ENCODE data around the gene CPLX1. TPM values are rescaled to one million over a fixed set of nuclear protein-coding genes. Genes with fewer than 3 reads are reported as not detected.
"Not testable (repeated sequence)": the region's sequence is repeated elsewhere in the genome, so short reads cannot be mapped to it uniquely, and the experiment has no call there.

Gene CPLX1
- total RNA-seq, 2 experiments from 2014 or later: 0.28 to 0.50 TPM

DNA sequence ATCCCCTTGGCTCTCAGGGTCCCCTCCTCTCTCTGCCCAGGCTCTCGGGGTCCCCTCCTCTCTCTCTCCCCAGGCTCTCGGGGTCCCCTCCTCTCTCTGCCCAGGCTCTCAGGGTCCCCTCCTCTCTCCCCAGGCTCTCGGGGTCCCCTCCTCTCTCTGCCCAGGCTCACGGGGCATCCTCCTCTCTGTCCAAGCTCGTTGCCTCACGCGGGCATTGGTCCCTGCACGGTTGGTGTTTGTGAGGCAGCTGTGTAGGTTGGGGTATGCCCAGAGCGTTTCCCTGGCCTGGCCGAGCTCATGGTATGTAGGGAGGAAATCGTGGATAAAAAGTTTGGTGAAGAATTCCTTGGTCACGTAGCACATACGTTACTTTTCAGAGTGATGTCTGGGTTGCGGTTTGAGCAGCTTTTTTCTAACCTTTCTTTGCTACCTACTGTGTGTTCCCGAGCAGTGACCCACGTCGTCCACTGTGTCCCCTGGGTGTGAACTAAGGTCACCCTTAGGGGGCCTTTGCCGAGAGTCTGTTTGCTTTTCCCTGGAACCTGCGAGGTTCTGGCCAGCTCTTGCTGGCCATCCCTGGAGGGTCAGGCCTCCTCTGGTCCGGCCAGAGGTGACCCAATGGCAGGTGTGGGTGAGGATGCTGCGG lies 83.7 kb downstream of the CPLX1 start:
- Mint-ChIP-seq H3K4me3 (no peak overlapping the region), H3K27me3 (no peaks in the 10 kb centered on the region), H3K27ac (no peak overlapping the region), H3K4me1 (no peaks in the 10 kb centered on the region), H3K9me3 (ENCODE audit: low read depth) (no peaks in the 10 kb centered on the region), H3K36me3 (ENCODE audit: low read depth) (peaks cover 2% of the 10 kb centered on the region)
- POLR2A ChIA-PET: no interaction called here
- CTCF ChIA-PET: interaction anchor here (0.6 to 2.0 kb wide), 18 partner anchors 11 to 389 kb away, joined by 3 to 11 read pairs (median 4); partner anchors contain the start of genes GAK and TMEM175
- intact Hi-C loops (cut with DNase I, micrococcal nuclease): loop anchor here (2.0 to 5.0 kb wide), 6 partner anchors 135 to 267 kb away; partner anchors contain the start of gene IDUA (in 2 of the 2)
- DNase-seq: no peak
- peak; percentile 35 for ATAC-seq

DNA sequence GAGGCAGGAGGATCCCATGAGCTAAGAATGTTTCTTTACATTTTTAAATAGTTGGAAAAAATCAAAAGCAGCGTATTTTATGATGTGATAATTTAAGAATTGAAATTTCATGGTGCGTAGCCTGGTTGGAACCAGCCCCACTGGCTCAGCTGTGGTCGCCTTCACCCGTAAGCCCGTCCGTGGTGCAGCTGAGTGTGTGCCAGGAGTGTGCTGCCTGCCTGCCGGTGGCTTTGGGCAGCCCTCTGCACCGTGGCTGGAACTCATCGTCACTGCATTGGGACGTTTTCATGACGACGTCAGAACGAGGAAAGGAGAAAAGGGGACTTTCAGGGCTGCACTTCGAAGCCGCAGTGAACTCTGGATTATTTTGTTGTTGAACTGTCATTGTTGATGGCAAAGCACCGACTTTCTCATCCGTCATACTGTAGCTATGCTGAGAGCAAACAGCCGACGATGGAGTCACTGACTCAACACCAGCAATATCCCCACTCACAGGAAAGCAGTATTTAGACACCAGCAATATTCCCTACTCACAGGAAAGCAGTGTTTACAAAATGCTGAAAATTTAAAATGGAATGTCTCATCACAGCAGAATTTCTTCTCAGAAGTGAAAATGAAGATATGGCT lies 85.2 kb downstream of the CPLX1 start:
- Mint-ChIP-seq H3K4me1 (no peaks in the 10 kb centered on the region), H3K36me3 (ENCODE audit: low read depth) (peaks cover 2% of the 10 kb centered on the region), H3K27me3 (no peaks in the 10 kb centered on the region), H3K9me3 (ENCODE audit: low read depth) (no peaks in the 10 kb centered on the region), H3K4me3 (no peak overlapping the region), H3K27ac (no peak overlapping the region)
- ATAC-seq: no peak
- ChIA-PET CTCF (interaction anchor here (1.1 to 1.9 kb wide), 4 partner anchors 12 to 191 kb away, joined by 3 to 5 read pairs (median 4); partner anchors contain the start of genes GAK and TMEM175), POLR2A (no interaction called here)
- intact Hi-C loops (cut with DNase I, micrococcal nuclease): loop anchor here (5.0 kb wide), 2 partner anchors 137 to 247 kb away; partner anchors contain the start of gene IDUA (in 1 of the 2)
- DNase-seq: no peak

DNA sequence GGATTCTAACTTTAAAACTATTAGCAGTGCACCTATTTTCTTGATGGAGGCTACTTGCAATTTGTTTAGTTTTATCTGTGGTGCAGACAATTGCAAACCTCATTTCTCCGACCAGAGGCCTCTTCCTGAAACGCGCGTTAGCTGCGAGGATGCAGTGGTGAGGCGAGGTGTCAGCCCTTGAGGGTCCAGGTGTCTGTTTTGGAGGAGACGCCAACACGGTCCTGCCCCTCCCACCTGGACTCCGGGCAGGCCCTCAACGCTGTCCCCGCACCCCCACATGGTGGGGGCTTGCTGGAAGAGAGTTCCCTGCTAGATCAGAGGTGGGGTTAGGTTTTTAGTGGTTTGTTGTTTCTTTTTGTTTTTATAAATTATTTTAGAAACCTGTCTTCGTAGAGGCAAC lies 85.9 kb downstream of the CPLX1 start:
- Mint-ChIP-seq H3K27ac (no peak overlapping the region), H3K4me1 (no peaks in the 10 kb centered on the region), H3K27me3 (no peaks in the 10 kb centered on the region), H3K4me3 (no peak overlapping the region), H3K36me3 (ENCODE audit: low read depth) (peaks cover 7% of the 10 kb centered on the region), H3K9me3 (ENCODE audit: low read depth) (no peaks in the 10 kb centered on the region)
- ChIA-PET POLR2A (no interaction called here), CTCF (interaction anchor here (0.8 to 1.9 kb wide), 3 partner anchors 13 to 248 kb away, joined by 3 to 4 read pairs (median 3); partner anchors contain the start of genes GAK and TMEM175)
- intact Hi-C loops (cut with DNase I, micrococcal nuclease): loop anchor here (5.0 kb wide), 2 partner anchors 137 to 247 kb away; partner anchors contain the start of gene IDUA (in 1 of the 2)
- ATAC-seq (no peak), DNase-seq (no peak)

DNA sequence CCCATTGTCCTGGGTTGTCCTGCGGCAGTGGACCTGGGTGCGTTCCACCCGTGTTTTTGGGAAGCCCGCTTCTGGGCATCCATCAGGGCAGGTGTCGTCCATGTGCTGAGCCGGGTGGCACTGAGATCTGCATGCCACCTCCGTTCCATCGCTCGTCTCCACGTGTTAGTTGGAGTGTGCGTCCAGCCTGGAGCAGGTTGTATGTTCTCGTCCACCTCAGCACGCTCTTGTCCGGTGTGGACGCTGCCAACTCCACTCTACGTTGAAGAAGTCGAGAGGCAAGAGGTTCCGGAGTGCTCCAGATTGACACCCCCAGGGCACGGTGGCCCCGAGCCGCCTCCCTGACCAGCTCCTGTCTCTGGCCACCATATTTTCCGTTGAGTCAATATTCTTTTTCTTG lies 86.4 kb downstream of the CPLX1 start:
- H3K36me3 Mint-ChIP-seq (ENCODE audit: low read depth): peaks cover 12% of the 10 kb centered on the region
- H3K9me3 Mint-ChIP-seq (ENCODE audit: low read depth): no peaks in the 10 kb centered on the region
- H3K27me3 Mint-ChIP-seq: no peaks in the 10 kb centered on the region
- H3K4me1 Mint-ChIP-seq: no peaks in the 10 kb centered on the region
- ChIA-PET CTCF (interaction anchor here (0.8 to 1.9 kb wide), 2 partner anchors 13 to 248 kb away, joined by 3 to 4 read pairs; no protein-coding TSS in a partner anchor), POLR2A (no interaction called here)
- DNase-seq (no peak), ATAC-seq (no peak)
- no peak overlapping the region for H3K27ac Mint-ChIP-seq
- H3K4me3 Mint-ChIP-seq: no peak overlapping the region
- intact Hi-C loops (cut with DNase I, micrococcal nuclease): no loop called here

DNA sequence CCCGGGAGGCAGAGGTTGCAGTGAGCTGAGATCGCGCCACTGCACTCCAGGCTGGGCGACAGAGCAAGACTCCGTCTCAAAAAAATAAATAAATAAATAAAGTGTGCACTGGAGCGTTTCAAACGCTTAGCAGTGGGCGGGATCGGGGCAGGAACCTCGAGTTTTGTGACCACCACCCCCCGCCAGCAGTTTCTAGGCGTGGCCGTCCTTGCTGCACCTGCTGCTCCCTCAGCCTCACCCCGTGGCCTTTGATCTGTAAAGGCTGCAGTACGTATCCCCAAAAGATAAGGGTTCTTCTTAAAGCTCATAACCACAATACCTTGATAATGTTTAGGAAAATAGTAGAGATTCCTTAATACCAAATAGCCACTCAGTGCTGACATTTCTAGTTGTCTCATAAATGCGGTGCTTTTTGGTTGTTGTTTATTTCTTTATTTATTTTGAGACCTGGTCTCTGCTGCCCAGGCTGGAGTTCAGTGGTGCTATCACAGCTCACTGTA lies 87.1 kb downstream of the CPLX1 start:
- no peaks in the 10 kb centered on the region for H3K9me3 Mint-ChIP-seq (ENCODE audit: low read depth)
- H3K36me3 Mint-ChIP-seq (ENCODE audit: low read depth): peaks cover 14% of the 10 kb centered on the region
- intact Hi-C loops (cut with DNase I, micrococcal nuclease): no loop called here
- ATAC-seq (no peak), DNase-seq (no peak)
- ChIA-PET POLR2A (no interaction called here), CTCF (no interaction called here)
- no peak overlapping the region for H3K27ac Mint-ChIP-seq
- no peak overlapping the region for H3K4me3 Mint-ChIP-seq
- no peaks in the 10 kb centered on the region for H3K4me1 Mint-ChIP-seq
- H3K27me3 Mint-ChIP-seq: no peaks in the 10 kb centered on the region

DNA sequence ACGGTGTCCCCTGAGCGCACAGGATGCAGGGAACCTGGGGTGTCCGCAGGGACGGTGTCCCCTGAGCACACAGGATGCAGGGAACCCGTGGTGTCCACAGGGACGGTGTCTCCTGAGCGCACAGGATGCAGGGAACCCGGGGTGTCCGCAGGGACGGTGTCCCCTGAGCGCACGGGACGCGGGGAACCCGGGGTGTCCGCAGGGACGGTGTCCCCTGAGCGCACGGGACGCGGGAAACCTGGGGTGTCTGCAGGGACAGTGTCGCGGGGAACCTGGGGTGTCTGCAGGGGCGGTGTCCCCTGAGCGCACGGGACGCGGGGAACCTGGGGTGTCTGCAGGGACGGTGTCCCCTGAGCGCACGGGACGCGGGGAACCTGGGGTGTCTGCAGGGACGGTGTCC lies 89.4 kb downstream of the CPLX1 start:
- H3K9me3 Mint-ChIP-seq (ENCODE audit: low read depth); ATAC-seq; intact Hi-C loops (cut with DNase I, micrococcal nuclease); POLR2A ChIA-PET; DNase-seq; H3K27ac Mint-ChIP-seq; H3K27me3 Mint-ChIP-seq; H3K4me1 Mint-ChIP-seq; H3K4me3 Mint-ChIP-seq: not testable (repeated sequence)
- peaks cover 17% of the 10 kb centered on the region for H3K36me3 Mint-ChIP-seq (ENCODE audit: low read depth)
- CTCF ChIA-PET: interaction anchor here (0.6 kb wide), 1 partner anchor 139 kb away, joined by 3 read pairs; no protein-coding TSS in a partner anchor

DNA sequence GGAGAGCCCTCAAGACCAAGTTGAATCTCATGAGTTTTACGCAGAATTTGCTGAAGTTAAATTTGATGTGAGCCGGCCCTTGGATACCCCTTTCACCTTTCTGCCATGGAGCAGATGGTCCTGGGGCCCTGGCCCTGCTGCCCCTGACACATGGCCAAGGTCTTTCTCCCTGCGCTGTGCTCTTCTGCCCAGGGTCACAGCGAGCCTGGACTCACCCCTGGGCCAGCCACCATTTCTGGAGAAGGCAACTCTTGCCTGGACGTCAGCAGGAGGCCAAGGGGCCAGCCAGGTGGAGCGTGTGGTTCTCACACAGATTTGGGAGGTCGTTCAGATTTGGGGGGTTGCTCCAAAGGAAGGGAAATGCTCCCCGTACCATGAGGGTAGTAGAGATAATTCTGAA lies 90.3 kb downstream of the CPLX1 start:
- intact Hi-C loops (cut with DNase I, micrococcal nuclease): no loop called here
- no peaks in the 10 kb centered on the region for H3K9me3 Mint-ChIP-seq (ENCODE audit: low read depth)
- peaks cover 20% of the 10 kb centered on the region for H3K36me3 Mint-ChIP-seq (ENCODE audit: low read depth)
- H3K27me3 Mint-ChIP-seq: no peaks in the 10 kb centered on the region
- CTCF ChIA-PET: no interaction called here
- H3K4me1 Mint-ChIP-seq: no peaks in the 10 kb centered on the region
- H3K4me3 Mint-ChIP-seq: no peak overlapping the region
- DNase-seq: no peak
- H3K27ac Mint-ChIP-seq: no peak overlapping the region
- no peak for ATAC-seq
- POLR2A ChIA-PET: no interaction called here

Other genes with a start within 250 kb of the CPLX1 start
- gene TMEM271, start 249.8 kb downstream of the CPLX1 start, total RNA-seq: not detected
- gene PDE6B, start 200.6 kb downstream of the CPLX1 start, total RNA-seq: 10 to 100 TPM; 16.2 to 17.2 TPM
- gene ATP5ME, start 151.9 kb downstream of the CPLX1 start, total RNA-seq: 100 to 1,000 TPM; 147 to 210 TPM
- 10 to 100 TPM; 13.7 to 16.4 TPM for gene MYL5, start 151.6 kb downstream of the CPLX1 start, total RNA-seq
- gene SLC49A3, start 137.0 kb downstream of the CPLX1 start, total RNA-seq: under 1 TPM; 0.09 to 0.39 TPM
- 10 to 100 TPM; 20.6 to 22.5 TPM for gene PCGF3, start 120.3 kb downstream of the CPLX1 start, total RNA-seq
- 10 to 100 TPM; 82.9 to 88.0 TPM for gene GAK, start 106.2 kb upstream of the CPLX1 start, total RNA-seq
- 10 to 100 TPM; 15.2 to 17.3 TPM for gene TMEM175, start 106.3 kb upstream of the CPLX1 start, total RNA-seq
- gene DGKQ, start 147.4 kb upstream of the CPLX1 start, total RNA-seq: 10 to 100 TPM in 1 of 2 experiments, 1 to 10 TPM in 1; 9.3 to 11.3 TPM
- 1 to 10 TPM; 6.4 to 9.0 TPM for gene IDUA, start 160.9 kb upstream of the CPLX1 start, total RNA-seq
- gene SLC26A1, start 167.3 kb upstream of the CPLX1 start, total RNA-seq: under 1 TPM; 0.21 to 0.43 TPM
- 10 to 100 TPM; 17.6 to 23.5 TPM for gene FGFRL1, start 185.5 kb upstream of the CPLX1 start, total RNA-seq